ENCODE results near the gene MYBPH.

Gene MYBPH

GRCh38 chr1:203173011-203173555, 2.5 kb downstream of the MYBPH start:
- H3K4me3 ChIP-seq (ENCODE audit: low read depth, low read length): no peak overlapping the region
- no peak for DNase-seq (ENCODE audit: low read depth)
- no peak for TF ChIP-seq CTCF (IDR thresholded peaks at IDR 0.05; ENCODE audit: insufficient read depth, low read depth, low read length, missing control alignments)

- DNase-seq (ENCODE audit: low read depth): peak; percentile 60
- H3K4me3 ChIP-seq (ENCODE audit: low read depth, low read length): no peak overlapping the region
- peak; percentile 96 for TF ChIP-seq CTCF (IDR thresholded peaks at IDR 0.05; ENCODE audit: insufficient read depth, low read depth, low read length, missing control alignments)
Observed at GRCh38 chr1:203172184-203173010, 3.2 kb downstream of the MYBPH start.

- no peak overlapping the region for H3K4me3 ChIP-seq (ENCODE audit: low read depth, low read length)
- no peak for DNase-seq (ENCODE audit: low read depth)
- no peak for TF ChIP-seq CTCF (IDR thresholded peaks at IDR 0.05; ENCODE audit: insufficient read depth, low read depth, low read length, missing control alignments)
Observed at GRCh38 chr1:203171341-203172183, 4.1 kb downstream of the MYBPH start.

GRCh38 chr1:203170625-203171330, 4.8 kb downstream of the MYBPH start:
- H3K4me3 ChIP-seq (ENCODE audit: low read depth, low read length): no peak overlapping the region
- TF ChIP-seq CTCF (IDR thresholded peaks at IDR 0.05; ENCODE audit: insufficient read depth, low read depth, low read length, missing control alignments): no peak
- no peak for DNase-seq (ENCODE audit: low read depth)

GRCh38 chr1:203169770-203170520, 5.7 kb downstream of the MYBPH start:
- no peak for TF ChIP-seq CTCF (IDR thresholded peaks at IDR 0.05; ENCODE audit: insufficient read depth, low read depth, low read length, missing control alignments)
- no peak overlapping the region for H3K4me3 ChIP-seq (ENCODE audit: low read depth, low read length)
- no peak for DNase-seq (ENCODE audit: low read depth)

- DNase-seq (ENCODE audit: low read depth): no peak
- no peak for TF ChIP-seq CTCF (IDR thresholded peaks at IDR 0.05; ENCODE audit: insufficient read depth, low read depth, low read length, missing control alignments)
- H3K4me3 ChIP-seq (ENCODE audit: low read depth, low read length): no peak overlapping the region
Observed at GRCh38 chr1:203168991-203169390, 6.6 kb downstream of the MYBPH start.
